Stimulated activated CD4-positive, alpha-beta T cell treated with anti-CD3 and anti-CD28 coated beads, Interleukin-1b, Interleukin-23, amount 100 ng/mL, for 4 hours (primary cell): Measurements from ENCODE around the gene BTBD8.

Experiments used
- DNase-seq, 2 donors: peaks; one replicate each; pipeline ENCODE4 v3.0.0-alpha.2; 2020; ENCODE audit warnings: low read depth in 2 of 2

Gene BTBD8

GRCh38 chr1:92192246-92192645 lies 112.1 kb downstream of the BTBD8 start:
- no peak for DNase-seq

GRCh38 chr1:92194511-92194910 lies 114.4 kb downstream of the BTBD8 start:
- no peak for DNase-seq

DNA sequence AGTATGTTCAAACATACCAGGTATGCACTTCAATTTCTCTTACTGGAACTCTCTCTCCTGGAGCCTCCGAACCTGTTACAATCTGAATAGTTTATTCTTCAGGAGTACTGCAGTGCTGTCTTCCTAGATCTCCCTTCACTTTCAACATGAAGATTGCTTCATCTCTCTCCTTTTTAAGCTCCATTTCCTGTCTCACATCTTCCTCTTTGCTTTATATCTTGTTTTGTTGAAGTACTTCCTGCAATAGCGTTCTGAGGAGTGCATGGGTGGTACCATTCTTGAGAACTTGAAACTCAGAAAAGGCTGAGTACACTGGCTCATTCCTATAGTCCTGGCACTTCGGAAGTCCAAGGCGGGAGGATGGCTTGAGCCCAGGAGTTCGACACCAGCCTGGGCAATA lies 121.8 kb downstream of the BTBD8 start:
- DNase-seq: no peak

DNA sequence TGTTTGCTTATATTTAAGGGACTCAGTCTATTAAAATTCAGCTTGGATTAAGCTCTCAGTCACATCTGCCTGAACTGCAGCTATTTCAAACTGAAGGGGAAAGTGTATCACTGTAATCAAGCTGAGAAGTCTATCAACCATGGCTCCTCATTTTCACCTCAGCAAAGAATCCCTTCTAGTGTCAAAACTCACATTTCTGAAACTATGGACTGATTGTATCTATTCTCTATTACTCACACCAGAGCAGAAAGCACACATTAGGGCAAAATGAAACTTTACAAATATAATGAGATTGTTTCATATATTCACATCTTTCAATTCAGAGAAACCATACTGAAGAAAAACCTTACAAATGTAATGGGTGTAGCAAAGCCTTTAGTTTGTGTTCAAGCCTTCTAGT lies 123.0 kb downstream of the BTBD8 start:
- no peak for DNase-seq

DNA sequence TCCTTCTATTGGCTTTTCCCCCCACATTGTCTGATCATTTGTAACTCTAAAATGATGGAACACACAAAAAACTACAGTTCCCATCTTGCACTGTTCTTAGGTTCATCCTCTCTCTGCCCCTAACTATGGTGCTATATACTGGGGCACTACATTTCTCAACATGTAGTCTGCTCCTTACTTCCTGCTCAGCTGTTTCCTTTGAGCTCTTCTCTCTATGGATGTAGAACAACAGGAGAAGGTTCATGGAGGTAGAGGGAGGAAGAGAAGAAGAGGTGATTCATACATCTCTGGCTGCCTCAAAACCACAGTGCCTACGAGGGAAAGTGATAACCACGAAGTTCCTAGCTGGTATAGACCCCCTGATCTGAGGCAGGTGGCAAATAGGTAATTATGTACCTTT lies 130.6 kb downstream of the BTBD8 start:
- DNase-seq: no peak

- no peak for DNase-seq
Observed at GRCh38 chr1:92211166-92211565, 131.0 kb downstream of the BTBD8 start.

GRCh38 chr1:92217721-92218120 lies 137.6 kb downstream of the BTBD8 start, which contains the start of gene C1orf146:
Gene C1orf146 (plus strand): TSS chr1:92217915. CDS start chr1:92231421, 13,506 bp downstream.
- DNase-seq: no peak

- no peak for DNase-seq
Observed at GRCh38 chr1:92218559-92218958, 138.4 kb downstream of the BTBD8 start.

- no peak for DNase-seq
Observed at GRCh38 chr1:92219028-92219427, 138.9 kb downstream of the BTBD8 start.

DNA sequence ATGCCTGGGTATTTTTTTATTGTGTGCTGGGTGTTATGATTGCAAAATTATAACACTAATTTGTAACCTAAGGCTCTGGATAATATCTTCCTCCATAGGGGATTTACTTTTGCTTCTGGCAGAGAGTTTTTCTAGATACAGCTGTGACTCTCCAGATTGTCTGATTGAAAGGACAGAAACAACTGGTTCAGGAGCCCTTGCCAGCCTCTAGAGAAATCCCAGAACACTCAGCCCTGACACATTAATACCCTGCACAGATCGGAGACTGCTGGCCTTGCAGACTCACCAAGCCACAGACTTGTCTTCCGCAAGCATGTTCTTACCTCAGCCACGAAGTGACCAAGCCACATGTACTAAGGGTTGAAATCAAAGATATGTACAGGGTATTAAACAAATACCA lies 148.3 kb downstream of the BTBD8 start:
- DNase-seq: no peak

DNA sequence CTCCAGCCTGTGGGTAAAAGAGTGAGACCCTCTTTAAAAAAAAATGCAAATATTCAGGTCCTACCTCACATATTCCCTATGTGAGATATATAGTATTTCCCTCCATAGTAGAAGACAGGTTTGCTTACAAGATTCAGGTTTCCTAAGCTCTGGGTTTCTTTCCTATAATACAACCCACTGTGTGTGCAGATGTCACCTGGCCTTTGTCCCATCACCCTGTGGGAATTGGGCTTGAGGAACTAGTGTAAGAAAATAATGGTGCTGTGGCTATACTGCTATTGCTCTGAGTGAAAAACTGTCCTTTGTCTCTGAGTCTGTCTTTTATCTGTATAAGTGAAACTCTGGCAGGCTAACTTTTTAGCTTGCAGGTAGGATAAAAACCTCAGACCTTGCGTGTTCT lies 150.6 kb downstream of the BTBD8 start:
- DNase-seq: no peak
